GM21576 (cell line): ENCODE data around the gene IFFO2.
"Not testable (repeated sequence)": the region's sequence is repeated elsewhere in the genome, so short reads cannot be mapped to it uniquely, and the experiment has no call there.

Experiments used
- ATAC-seq: cut with Tn5 transposase; IDR thresholded peaks from one replicate; pipeline ENCODE4 v1.9.1; 2021; ENCODE audit warnings: mild to moderate bottlenecking, moderate library complexity; ENCODE audit not compliant: unreplicated experiment

Gene IFFO2

GRCh38 chr1:18900303-18900841 lies 56.1 kb downstream of the IFFO2 start:
- no peak for ATAC-seq

DNA sequence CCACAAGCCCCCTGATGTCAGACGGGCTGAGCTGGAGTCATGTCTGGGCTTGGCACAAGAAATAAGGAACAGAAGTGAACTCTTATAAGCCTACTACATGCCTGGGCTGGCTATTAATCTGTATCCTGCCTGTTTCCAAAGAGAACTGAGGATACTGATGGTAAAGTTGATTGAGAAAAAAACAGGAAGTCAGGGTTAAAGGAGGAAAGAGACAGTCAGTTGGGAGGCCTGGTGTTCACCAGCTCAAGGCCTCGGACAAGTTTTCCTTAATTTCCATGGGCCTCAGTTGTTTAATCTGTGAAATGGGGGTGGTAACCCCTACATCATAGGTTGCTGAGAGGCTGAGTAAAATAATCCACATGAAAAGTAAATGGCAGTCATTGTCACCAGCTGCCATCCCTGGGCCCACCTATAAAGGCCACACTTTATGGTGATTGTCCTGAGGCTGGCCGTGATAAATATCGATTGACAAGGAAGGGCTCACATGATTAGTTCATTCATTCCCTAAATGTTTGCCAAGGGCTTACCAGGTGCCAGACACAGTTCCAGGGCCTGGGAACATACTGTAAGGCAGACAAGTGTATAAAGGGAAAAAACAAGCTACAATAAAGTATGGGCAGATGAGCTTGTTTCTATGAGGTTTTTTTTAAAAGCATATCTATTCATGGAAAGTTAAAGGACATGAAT lies 57.0 kb downstream of the IFFO2 start:
- no peak for ATAC-seq

DNA sequence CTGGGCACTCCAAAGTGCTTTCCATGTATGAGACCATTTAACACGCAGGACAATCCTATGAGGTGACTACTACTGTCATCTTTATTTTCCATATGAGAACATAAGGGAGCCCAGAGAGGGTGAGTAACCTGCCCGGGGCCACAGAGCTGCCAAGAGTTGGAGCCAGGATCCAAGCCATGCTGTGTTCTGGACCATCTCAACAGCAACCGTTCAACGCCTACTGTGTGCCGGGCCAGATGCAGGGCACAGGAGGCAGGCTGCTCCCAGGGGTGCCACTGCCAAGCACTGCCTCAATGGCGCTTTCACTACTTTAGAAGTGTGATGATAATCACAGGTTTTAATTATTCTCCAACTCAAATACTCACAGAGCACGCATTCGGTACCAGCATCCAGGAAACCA lies 57.9 kb downstream of the IFFO2 start:
- no peak for ATAC-seq

DNA sequence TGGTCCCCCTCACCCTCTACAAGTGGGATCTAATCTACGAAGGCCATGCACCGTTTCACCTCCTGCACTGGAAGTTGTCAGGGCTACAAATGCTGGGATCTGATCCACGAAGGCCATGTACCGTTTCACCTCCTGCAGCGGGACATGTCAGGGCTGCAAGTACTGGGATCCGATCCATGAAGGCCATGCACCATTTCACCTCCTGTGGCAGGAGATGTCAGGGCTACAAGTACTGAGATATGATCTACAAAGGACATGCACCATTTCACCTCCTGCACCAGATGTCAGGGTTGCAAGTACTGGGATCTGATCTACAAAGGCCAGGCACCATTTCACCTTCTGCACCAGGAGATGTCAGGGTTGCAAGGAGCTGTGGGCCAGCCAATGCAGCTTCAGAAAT lies 61.2 kb downstream of the IFFO2 start:
- no peak for ATAC-seq

DNA sequence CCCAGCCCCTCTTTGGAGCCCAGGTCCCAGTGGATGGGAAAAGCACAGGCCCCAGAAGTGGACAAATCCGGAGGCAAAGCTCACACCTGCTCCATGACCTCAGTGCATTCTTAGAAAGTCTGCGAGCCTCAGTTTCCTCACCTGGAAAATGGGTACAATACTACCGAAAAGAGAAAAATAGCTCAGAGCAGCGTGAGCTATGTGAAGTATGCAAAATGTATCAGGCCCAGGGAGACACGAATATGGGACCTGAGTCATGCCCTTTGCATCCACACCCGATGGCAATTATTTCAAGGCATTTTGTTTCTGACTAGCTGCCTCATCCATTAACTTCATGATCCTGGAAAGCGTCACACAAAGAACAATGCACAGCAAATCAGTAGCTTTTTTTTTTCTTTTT lies 63.4 kb downstream of the IFFO2 start:
- no peak for ATAC-seq

- ATAC-seq, result not testable (repeated sequence)
These were observed 64.6 kb downstream of the IFFO2 start for GRCh38 chr1:18891858-18892257.

GRCh38 chr1:18891426-18891780 lies 65.1 kb downstream of the IFFO2 start:
- no peak for ATAC-seq

- ATAC-seq, result no peak
These were observed 65.6 kb downstream of the IFFO2 start for GRCh38 chr1:18890706-18891425.

DNA sequence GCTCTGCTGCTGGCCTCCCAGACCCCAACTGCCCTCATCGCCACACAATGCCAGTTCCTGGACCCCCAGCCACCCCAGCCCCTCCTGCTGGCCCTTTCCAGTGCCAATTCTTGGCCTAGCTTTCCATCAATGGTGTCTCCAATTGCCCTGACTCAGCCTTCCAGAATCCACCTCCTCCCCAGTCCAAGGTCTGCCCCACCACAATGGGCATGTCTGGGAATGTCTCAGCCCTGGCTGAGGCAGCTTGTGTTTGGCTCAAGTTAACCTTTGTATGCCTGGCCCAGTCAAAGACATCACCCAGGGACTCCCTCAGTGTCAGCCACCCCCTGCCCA lies 70.5 kb downstream of the IFFO2 start:
- no peak for ATAC-seq

- no peak for ATAC-seq
These were observed 71.0 kb downstream of the IFFO2 start for GRCh38 chr1:18885311-18886002.

GRCh38 chr1:18884727-18885126 lies 71.7 kb downstream of the IFFO2 start:
- ATAC-seq, result no peak

- ATAC-seq, result no peak
These were observed 72.1 kb downstream of the IFFO2 start for GRCh38 chr1:18884419-18884717.

DNA sequence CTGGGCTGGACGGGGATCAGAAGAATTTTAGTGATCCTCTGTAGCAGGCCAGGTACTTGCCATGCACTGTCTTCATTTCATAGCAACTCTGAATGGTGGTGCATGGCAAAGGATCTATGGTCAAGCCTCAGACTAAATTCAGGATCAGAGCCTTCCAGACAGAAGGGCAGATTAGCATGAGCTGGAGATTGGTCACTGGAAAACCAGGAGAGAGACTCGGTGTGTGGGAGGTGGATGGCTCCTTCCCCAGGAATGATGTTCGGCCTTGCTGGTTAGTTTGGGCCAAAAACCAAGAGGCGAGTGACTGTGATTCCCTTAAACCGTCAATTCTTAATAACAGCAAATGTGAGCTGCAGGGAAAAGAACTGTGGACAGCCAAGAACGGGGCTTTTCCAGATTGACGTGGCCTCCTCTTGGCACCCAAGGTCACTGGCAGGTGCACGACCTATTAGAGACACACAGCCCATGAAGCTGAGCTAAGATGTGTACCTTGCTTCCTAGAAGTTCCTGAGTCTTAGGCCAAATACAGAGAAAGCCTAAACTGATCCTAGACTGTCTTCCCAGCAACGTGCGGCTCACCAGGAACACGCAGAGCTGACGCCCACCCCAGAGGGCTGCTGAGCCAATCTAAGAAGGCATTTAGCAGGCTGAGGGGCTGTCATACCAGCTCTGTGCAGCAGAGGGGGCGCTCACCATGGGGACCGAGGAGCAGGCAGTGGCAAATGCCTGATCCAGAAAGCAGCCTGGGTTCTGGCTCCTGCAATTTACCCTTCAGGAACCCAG lies 72.6 kb downstream of the IFFO2 start:
- no peak for ATAC-seq

- ATAC-seq, result no peak
These were observed 73.4 kb downstream of the IFFO2 start for GRCh38 chr1:18883079-18883478.

DNA sequence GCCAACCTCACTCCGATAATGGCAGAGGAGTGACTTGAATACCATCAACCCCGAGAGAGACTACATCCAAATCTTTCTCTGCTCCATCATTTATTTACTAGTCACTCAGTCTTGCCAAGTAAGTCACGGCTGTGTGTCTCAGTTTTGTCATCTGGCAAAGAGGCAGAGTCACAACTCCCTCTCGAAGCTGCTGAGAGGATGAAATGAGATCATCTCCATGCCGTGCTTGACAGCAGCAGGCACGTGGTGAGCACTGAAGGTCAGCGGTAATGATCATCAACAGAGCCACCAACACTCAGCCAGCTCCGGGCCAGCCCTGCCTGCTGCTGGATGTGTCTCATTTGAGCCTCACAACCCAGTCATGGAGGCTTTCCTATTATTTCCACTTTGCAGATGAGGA lies 74.0 kb downstream of the IFFO2 start:
- no peak for ATAC-seq

- ATAC-seq, result no peak
These were observed 74.6 kb downstream of the IFFO2 start for GRCh38 chr1:18881642-18882431.

DNA sequence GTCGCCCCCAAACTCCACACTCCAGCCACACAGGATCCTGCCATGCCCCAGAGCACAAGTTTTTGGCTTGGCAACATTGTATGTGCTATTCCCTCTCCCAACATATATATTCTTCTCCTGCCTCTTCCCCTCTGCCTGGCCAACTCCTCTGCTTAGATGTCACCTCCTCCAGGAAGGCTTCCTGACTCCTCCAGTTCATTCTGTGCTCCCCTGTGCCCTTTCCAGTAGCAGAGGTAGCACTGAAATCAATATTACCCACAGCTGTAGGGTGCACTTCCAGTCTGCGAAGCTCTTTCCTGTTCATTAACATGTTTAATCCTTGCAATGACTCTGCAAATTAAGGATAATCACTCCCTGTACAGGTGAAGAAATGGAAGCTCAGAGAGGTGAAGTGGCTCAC lies 75.3 kb downstream of the IFFO2 start:
- ATAC-seq, result no peak

DNA sequence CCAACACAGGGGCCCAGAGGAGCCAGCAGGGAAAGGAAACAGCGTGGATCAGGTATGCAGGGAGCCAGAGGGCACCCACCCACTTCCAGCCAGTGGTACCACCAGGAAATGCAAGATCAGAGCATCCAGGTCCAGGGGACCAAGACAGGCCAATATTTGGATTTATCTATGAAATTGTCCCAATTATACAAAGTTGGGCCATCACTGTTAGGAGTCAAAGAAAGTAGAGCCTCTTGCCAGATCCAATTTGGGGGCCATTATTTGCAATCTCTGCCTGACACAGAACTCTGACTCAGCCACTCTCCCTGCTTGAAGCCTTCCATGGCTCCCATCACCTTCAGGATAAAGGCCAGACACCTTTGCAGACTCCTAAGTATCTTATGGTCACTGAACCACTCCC lies 75.9 kb downstream of the IFFO2 start:
- no peak for ATAC-seq

DNA sequence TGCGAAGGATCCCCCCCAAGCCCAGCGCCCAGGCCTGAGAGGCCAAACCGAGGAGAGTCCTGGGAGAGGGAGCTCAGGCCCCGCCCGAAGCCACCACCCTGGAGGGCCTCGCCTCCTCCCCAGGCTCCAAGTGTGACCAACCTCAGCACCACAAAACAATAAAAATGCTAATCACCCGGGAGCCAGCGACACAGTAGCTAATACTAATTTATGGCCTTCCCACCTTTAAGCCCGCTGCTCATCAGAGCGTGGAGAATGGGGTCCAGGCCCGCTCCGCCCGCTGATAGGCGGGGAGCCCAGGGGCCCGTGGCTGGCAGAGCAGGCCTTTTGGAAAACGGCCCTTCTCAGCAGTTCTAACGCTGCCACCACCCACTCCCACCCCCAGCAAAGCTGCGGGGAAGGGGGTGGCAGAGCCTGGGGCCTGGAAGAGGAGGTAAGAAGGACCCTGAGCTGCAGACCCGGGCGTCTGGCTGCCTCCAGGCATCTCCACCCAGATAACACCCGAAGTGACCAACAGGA lies 76.6 kb downstream of the IFFO2 start:
- no peak for ATAC-seq

DNA sequence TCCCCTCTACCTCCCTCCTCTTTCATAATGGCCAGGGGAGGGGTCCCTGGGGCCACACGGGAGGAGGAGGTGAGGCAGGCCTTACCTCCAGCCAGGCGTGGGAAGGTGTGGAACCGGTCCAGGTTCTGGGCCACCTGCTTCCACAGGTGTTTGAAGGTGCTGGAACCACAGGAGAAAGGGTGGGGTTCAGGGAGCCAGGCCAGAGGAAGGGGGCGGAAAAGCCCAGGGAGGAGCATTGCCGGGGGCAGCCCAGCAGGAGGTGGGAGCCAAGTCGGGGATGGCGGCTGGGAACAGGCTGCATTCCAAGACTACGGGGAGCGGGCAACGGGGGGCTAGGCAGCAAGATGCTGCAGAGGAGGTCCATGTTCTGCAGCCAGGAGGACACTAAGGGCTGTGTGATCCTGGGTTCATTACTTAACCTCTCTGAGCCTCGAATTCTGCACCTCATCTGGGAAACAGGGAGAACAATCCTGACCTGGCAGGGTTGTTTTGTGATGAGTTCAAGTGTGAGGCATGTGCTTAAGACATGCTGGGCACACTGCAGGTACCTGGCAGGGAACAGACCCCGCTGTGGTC lies 77.2 kb downstream of the IFFO2 start:
- no peak for ATAC-seq
